Endothelial cell of umbilical vein (primary cell): Measurements from ENCODE around the gene RNF4. TPM values are rescaled to one million over a fixed set of nuclear protein-coding genes. Genes with fewer than 3 reads are reported as not detected.

Experiments used
- BruUV-seq: library from RNA; stranded (reverse); fragments of 400-500 nt; replicated peaks from 2 replicates; lab custom pipeline; 2021; lab: Mats Ljungman, UMichigan
- CTCF ChIA-PET: fragments of 300-600, 350-600 bp; sonication (Branson Sonifier 250); formaldehyde crosslinking; loops from one replicate; lab custom pipeline; 2021; ENCODE audit warnings: antibody characterized with exemption, inconsistent platforms; lab: Charles Lee
- POLR2A ChIA-PET: fragments of 300-600, 350-600 bp; sonication (Branson Sonifier 250); formaldehyde crosslinking; loops from one replicate; lab custom pipeline; 2021; ENCODE audit warnings: antibody characterized with exemption, inconsistent platforms; lab: Charles Lee
- DNase-seq: peaks from one replicate; pipeline ENCODE4 v3.0.0-alpha.2; 2011; ENCODE audit warnings: low read depth, low spot score
- FAIRE-seq: peaks from 2 replicates; lab custom pipeline; 2011; peaks lifted over from hg19 to GRCh38; lab: Jason Lieb, UNC
- H2AFZ ChIP-seq: 2 replicates; pipeline ENCODE4 v1.6.0; 2012; ENCODE audit warnings: low read depth, low read length, control low read depth, inconsistent platforms
- H3K27ac ChIP-seq: 2 replicates; pipeline ENCODE4 v1.5.1; 2011; ENCODE audit warnings: low read depth, mild to moderate bottlenecking, control low read depth, low read length, moderate library complexity; ENCODE audit not compliant: insufficient read depth
- H3K27me3 ChIP-seq, 2 experiments: 2 replicates each; pipeline versions ENCODE4 v1.6.0 to v1.6.1; 2011; ENCODE audit warnings: low read length in 2 of 2, mixed read lengths in 1 of 2; ENCODE audit not compliant: control insufficient read depth in 2 of 2, insufficient read depth in 2 of 2
- H3K36me3 ChIP-seq, 2 experiments: 2 replicates in 1 of 2; 3 replicates in 1 of 2; pipeline ENCODE4 v1.5.1; 2011; ENCODE audit warnings: low read length in 2 of 2, mild to moderate bottlenecking in 1 of 2, moderate library complexity in 1 of 2; ENCODE audit not compliant: control insufficient read depth in 2 of 2, insufficient read depth in 2 of 2; ENCODE audit errors: extremely low read depth in 1 of 2
- H3K4me1 ChIP-seq: 3 replicates; pipeline ENCODE4 v1.5.1; 2011; ENCODE audit warnings: mild to moderate bottlenecking, low read length; ENCODE audit not compliant: control insufficient read depth, insufficient read depth; ENCODE audit errors: extremely low read depth
- H3K4me2 ChIP-seq: 2 replicates; pipeline ENCODE4 v1.6.1; 2011; ENCODE audit warnings: low read length, control low read depth, mixed read lengths; ENCODE audit not compliant: insufficient read depth
- H3K4me3 ChIP-seq, 3 experiments: fragments of 200-600 bp in 1 of 3; sonication (generic), shearing (Covaris generic) in 1 of 3; replicated peaks in 1 of 3; 2 replicates each; pipeline ENCODE4 v1.5.1; 2011 to 2016; ENCODE audit warnings: control low read depth in 3 of 3, low read length in 3 of 3, mild to moderate bottlenecking in 2 of 3, inconsistent platforms in 1 of 3, low read depth in 1 of 3, moderate library complexity in 1 of 3; ENCODE audit not compliant: insufficient read depth in 1 of 3
- H3K79me2 ChIP-seq: 2 replicates; pipeline ENCODE4 v1.6.0; 2012; ENCODE audit warnings: low read length, inconsistent platforms; ENCODE audit not compliant: control insufficient read depth, insufficient read depth
- H3K9ac ChIP-seq: replicated peaks from 2 replicates; pipeline ENCODE3; 2011; ENCODE audit warnings: low read length, control low read depth; ENCODE audit not compliant: insufficient read depth; ENCODE audit errors: extremely low read depth
- H3K9me1 ChIP-seq: replicated peaks from 3 replicates; pipeline ENCODE4 v1.6.0; 2011; ENCODE audit warnings: mild to moderate bottlenecking, low read length; ENCODE audit not compliant: control insufficient read depth, insufficient read depth; ENCODE audit errors: extremely low read depth
- H3K9me3 ChIP-seq: replicated peaks from 2 replicates; pipeline ENCODE4 v1.5.1; 2012; ENCODE audit warnings: low read length, inconsistent platforms; ENCODE audit not compliant: control insufficient read depth, insufficient read depth
- H4K20me1 ChIP-seq: replicated peaks from 2 replicates; pipeline ENCODE3; 2011; ENCODE audit warnings: mild to moderate bottlenecking, low read length; ENCODE audit not compliant: control insufficient read depth, insufficient read depth; ENCODE audit errors: extremely low read depth
- EZH2 ChIP-seq: IDR thresholded peaks from 2 replicates; pipeline ENCODE4 v1.6.1; 2012; ENCODE audit warnings: borderline replicate concordance, low read depth, mild to moderate bottlenecking, moderate library complexity, low read length, inconsistent platforms; ENCODE audit not compliant: severe bottlenecking
- FOS ChIP-seq: IDR thresholded peaks from 2 replicates; pipeline ENCODE4 v1.6.1; 2011; ENCODE audit warnings: mild to moderate bottlenecking, low read length, moderate library complexity, borderline replicate concordance; ENCODE audit not compliant: insufficient read depth
- GATA2 ChIP-seq: IDR thresholded peaks from 2 replicates; pipeline ENCODE4 v1.7.0; 2011; ENCODE audit warnings: low read depth, mild to moderate bottlenecking, moderate library complexity, mixed read lengths, low read length; ENCODE audit not compliant: insufficient read length, insufficient read depth
- JUN ChIP-seq: IDR thresholded peaks from 2 replicates; pipeline ENCODE4 v1.6.1; 2011; ENCODE audit warnings: borderline replicate concordance, low read depth; ENCODE audit not compliant: insufficient read length, insufficient read depth
- MYC ChIP-seq: IDR thresholded peaks from one replicate; pipeline ENCODE4 v1.6.1; 2011; ENCODE audit warnings: mild to moderate bottlenecking, low read depth, low read length
- POLR2A ChIP-seq: IDR thresholded peaks from 2 replicates; pipeline ENCODE4 v1.6.1; 2012; ENCODE audit warnings: low read depth, mild to moderate bottlenecking, control low read depth, low read length
- POLR2AphosphoS5 ChIP-seq: IDR thresholded peaks from 2 replicates; pipeline ENCODE4 v1.6.1; 2012; ENCODE audit warnings: low read depth, mild to moderate bottlenecking, control low read depth, low read length, moderate library complexity; ENCODE audit not compliant: insufficient read depth
- dilution Hi-C: fragments of 300-500 bp; cut with MboI; formaldehyde crosslinking; loops from one replicate; pipeline ENCODE4 v1.15.0; 2019; ENCODE audit warnings: low sequenced_read_pairs; ENCODE audit not compliant: extremely low pct_ligation_motif_present
- intact Hi-C: fragments of 100-400 bp; cut with micrococcal nuclease; formaldehyde crosslinking; loops from one replicate; pipeline ENCODE4 v1.10.0; 2022
- polyA plus RNA-seq, 4 experiments: library from polyadenylated mRNA; depleted of rRNA in 3 of 4; stranded (reverse) in 3 of 4; unstranded in 1 of 4; fragments of >200 nt; gene quantifications; 2 replicates each; pipeline versions ENCODE4 v1.2.1 to v1.2.3, GENCODE V29; 2011 to 2012; ENCODE audit warnings: missing spikeins in 1 of 4
- total RNA-seq: library from RNA; stranded (reverse); gene quantifications from 2 replicates; pipeline ENCODE4 v1.2.3, GENCODE V29; 2021
- TF ChIP-seq, protein P1 (sequence below), 2 donors: IDR thresholded peaks; 1 replicate in 1 of 2; 2 replicates in 1 of 2; pipeline ENCODE4 v1.5.1; 2011; ENCODE audit warnings: low read length in 2 of 2, mild to moderate bottlenecking in 2 of 2, moderate library complexity in 2 of 2, control low read depth in 1 of 2, inconsistent platforms in 1 of 2, low read depth in 1 of 2; ENCODE audit not compliant: insufficient read depth in 1 of 2; ENCODE audit errors: extremely low read depth in 1 of 2
- TF ChIP-seq, protein P2 (sequence below): IDR thresholded peaks from 2 replicates; pipeline ENCODE4 v1.6.1; 2011; ENCODE audit not compliant: insufficient read depth, insufficient read length

The RNF4 gene
- total and polyA plus RNA-seq, 2 donors (not counting 3 experiments of a cell fraction or from before 2014, with no cell fraction given): 64.3 to 71.4 TPM

- dilution Hi-C loops (no loop called here), intact Hi-C loops (no loop called here)
- no TSS peak for BruUV-seq
- Histone ChIP-seq H3K4me2 (no peak overlapping the region), H3K79me2 (no peaks in the 10 kb centered on the region), H3K27ac (no peak overlapping the region), H3K36me3 (no peaks in the 10 kb centered on the region), H3K9me3 (no peaks in the 10 kb centered on the region), H3K9me1 (no peaks in the 10 kb centered on the region), H4K20me1 (no peaks in the 10 kb centered on the region), H3K4me1 (no peaks in the 10 kb centered on the region), H3K9ac (no peak overlapping the region), H2AFZ (no peak overlapping the region), H3K27me3 (no peaks in the 10 kb centered on the region), H3K4me3 (no peak overlapping the region)
- CTCF ChIA-PET: interaction anchor here (0.9 to 1.7 kb wide), 2 partner anchors 9 to 230 kb away, joined by 3 to 5 read pairs; no protein-coding TSS in a partner anchor
- FAIRE-seq (no peak), DNase-seq (no peak)
- TF ChIP-seq EZH2 (no peak), POLR2AphosphoS5 (no peak), FOS (no peak), MYC (no peak), JUN (no peak), GATA2 (no peak), POLR2A (no peak)
- TF ChIP-seq, protein P1, sequence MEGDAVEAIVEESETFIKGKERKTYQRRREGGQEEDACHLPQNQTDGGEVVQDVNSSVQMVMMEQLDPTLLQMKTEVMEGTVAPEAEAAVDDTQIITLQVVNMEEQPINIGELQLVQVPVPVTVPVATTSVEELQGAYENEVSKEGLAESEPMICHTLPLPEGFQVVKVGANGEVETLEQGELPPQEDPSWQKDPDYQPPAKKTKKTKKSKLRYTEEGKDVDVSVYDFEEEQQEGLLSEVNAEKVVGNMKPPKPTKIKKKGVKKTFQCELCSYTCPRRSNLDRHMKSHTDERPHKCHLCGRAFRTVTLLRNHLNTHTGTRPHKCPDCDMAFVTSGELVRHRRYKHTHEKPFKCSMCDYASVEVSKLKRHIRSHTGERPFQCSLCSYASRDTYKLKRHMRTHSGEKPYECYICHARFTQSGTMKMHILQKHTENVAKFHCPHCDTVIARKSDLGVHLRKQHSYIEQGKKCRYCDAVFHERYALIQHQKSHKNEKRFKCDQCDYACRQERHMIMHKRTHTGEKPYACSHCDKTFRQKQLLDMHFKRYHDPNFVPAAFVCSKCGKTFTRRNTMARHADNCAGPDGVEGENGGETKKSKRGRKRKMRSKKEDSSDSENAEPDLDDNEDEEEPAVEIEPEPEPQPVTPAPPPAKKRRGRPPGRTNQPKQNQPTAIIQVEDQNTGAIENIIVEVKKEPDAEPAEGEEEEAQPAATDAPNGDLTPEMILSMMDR (IDR thresholded peaks at IDR 0.05; ENCODE audit: extremely low read depth in 1 of 2, insufficient read depth in 1 of 2, low read depth in 1 of 2, low read length in 2 of 2): no peak
- TF ChIP-seq, protein P2, sequence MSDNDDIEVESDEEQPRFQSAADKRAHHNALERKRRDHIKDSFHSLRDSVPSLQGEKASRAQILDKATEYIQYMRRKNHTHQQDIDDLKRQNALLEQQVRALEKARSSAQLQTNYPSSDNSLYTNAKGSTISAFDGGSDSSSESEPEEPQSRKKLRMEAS: no peak
- POLR2A ChIA-PET: interaction anchor here (0.6 kb wide), 1 partner anchor 97 kb away, joined by 4 read pairs; no protein-coding TSS in a partner anchor
Measured at GRCh38 chr4:2449511-2450392, 19.2 kb upstream of the RNF4 start.
